ENCODE measurements around the gene PHF12. TPM values are rescaled to one million over a fixed set of nuclear protein-coding genes. Genes with fewer than 3 reads are reported as not detected.

PHF12 gene
- total RNA-seq, 1 donor from 2014 or later = 7.1 TPM

DNA sequence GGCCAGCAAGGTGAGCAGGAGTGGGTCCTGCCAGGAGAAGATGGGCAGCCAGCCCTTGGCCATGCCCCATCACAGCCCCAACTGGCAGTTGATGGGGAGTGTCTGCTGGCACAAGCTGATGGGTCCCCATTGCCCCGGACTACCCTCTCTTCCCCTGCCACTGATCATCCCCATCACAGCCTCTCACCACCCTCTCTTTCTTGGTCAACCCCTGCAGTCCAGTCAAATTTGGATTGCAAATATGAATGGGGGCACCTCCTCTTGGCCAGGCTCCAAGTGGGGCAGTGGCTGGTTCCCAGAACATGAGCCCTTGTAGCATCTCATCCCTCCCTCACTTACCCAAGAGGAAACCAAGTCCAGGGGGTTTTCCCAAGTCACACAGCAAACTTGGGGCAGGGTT is 37.2 kb upstream of the PHF12 start:
- no peak for TF ChIP-seq CTCF (IDR thresholded peaks at IDR 0.05; ENCODE audit: insufficient read depth, low read length, severe bottlenecking)
- no peaks in the 10 kb centered on the region for H3K36me3 ChIP-seq (ENCODE audit: control insufficient read depth, insufficient read depth, low read length)
- FAIRE-seq (no peak), DNase-seq (ENCODE audit: low read depth) (no peak)
- H3K4me3 ChIP-seq (ENCODE audit: low read depth, low read length) = no peak overlapping the region
- H3K27me3 ChIP-seq (ENCODE audit: control insufficient read depth, insufficient read depth, low read length) = peaks cover 19% of the 10 kb centered on the region

DNA sequence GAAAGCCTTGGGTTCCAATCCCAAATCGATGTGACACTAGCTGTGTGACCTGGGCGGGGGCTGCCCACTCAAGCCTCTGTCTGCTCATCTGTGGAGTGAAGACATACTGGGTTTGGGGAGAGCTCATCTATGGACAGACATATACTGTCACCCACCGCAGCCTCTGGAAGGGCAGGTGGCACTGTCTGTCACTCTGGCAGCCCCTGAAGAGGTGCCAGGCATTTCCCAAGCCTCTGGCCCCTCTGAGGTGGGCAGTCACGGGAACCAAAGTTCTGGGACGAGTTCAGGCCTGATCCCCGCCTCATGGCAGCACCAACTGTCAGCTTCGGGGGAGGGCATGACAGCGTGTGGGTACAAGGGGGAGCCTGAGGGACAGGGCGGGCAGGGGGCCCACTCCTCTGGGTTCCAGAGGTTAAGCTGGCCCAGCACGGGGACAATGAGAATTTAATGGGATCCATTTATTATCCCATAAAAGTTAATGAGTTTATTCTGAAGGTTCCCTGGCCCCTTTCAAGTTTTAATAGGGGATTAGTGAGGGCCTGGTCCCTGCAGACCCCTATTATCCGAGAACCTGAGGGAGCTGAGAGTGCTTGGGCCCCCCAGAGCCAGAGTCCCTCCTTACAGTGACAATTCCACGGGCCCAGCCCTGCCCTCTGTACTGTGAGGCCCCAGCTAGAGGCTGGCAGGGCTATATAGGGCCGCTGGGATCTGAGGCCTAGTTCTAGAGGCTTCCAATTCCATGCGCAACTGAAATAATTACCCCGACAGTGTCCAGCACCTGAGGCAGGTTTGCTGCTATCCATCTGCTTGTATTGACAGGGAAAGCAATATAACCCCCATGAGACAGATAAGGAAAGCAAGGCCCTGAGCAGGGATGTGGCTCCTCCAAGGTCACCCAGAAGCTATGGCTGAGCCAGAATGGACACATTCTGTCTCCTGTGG is 35.7 kb upstream of the PHF12 start:
- FAIRE-seq = no peak
- Histone ChIP-seq H3K27me3 (ENCODE audit: control insufficient read depth, insufficient read depth, low read length) (peaks cover 17% of the 10 kb centered on the region), H3K36me3 (ENCODE audit: control insufficient read depth, insufficient read depth, low read length) (no peaks in the 10 kb centered on the region), H3K4me3 (ENCODE audit: low read depth, low read length) (no peak overlapping the region)
- DNase-seq (ENCODE audit: low read depth) = no peak
- no peak for TF ChIP-seq CTCF (IDR thresholded peaks at IDR 0.05; ENCODE audit: insufficient read depth, low read length, severe bottlenecking)

DNA sequence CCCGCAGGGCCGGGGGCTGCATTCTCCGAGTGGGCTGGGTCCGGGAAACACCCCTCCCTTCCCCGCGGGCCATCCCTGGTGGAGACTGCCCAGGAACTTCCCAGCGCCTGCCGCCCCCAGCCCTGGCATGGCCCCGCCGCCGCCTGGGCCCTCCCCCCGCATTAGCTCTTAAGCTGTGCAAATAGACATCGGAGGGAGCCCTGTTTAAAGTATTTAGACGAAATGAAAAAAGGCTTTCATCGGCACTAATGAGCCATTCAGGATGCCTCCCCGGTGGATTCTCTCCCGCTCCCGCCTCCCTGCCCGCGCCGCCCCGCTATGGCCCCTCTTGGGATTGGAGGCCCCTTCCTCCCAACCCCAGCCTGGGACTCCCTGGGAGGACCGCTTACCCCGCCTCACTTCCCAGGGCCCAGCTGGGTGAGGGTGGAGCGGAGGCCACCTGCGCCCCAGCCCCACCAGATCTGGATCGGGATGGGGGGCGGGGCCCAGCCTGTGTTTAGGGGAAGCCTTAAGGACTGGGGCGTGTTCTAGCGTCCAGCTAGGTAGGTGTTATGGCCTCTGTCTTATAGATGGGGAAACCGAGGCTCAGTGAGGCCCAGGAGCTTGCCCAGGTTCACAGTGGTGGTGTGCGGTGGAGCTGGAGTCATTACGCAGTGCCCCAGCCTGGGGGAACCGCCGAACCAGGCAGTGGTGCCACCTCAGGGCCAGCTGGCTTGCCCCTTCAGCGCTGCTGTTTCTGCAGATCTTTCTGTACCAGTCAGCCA is 34.8 kb upstream of the PHF12 start:
- TF ChIP-seq CTCF (IDR thresholded peaks at IDR 0.05; ENCODE audit: insufficient read depth, low read length, severe bottlenecking) = no peak
- no peak overlapping the region for H3K4me3 ChIP-seq (ENCODE audit: low read depth, low read length)
- H3K36me3 ChIP-seq (ENCODE audit: control insufficient read depth, insufficient read depth, low read length) = no peaks in the 10 kb centered on the region
- peaks cover 17% of the 10 kb centered on the region for H3K27me3 ChIP-seq (ENCODE audit: control insufficient read depth, insufficient read depth, low read length)
- DNase-seq (ENCODE audit: low read depth) = no peak
- no peak for FAIRE-seq

- peaks cover 17% of the 10 kb centered on the region for H3K27me3 ChIP-seq (ENCODE audit: control insufficient read depth, insufficient read depth, low read length)
- FAIRE-seq (no peak), DNase-seq (ENCODE audit: low read depth) (no peak)
- TF ChIP-seq CTCF (IDR thresholded peaks at IDR 0.05; ENCODE audit: insufficient read depth, low read length, severe bottlenecking) = no peak
- H3K36me3 ChIP-seq (ENCODE audit: control insufficient read depth, insufficient read depth, low read length) = no peaks in the 10 kb centered on the region
- no peak overlapping the region for H3K4me3 ChIP-seq (ENCODE audit: low read depth, low read length)
These were observed 32.2 kb upstream of the PHF12 start for GRCh38 chr17:28983286-28984230.

- Histone ChIP-seq H3K27me3 (ENCODE audit: control insufficient read depth, insufficient read depth, low read length) (peaks cover 17% of the 10 kb centered on the region), H3K4me3 (ENCODE audit: low read depth, low read length) (no peak overlapping the region), H3K36me3 (ENCODE audit: control insufficient read depth, insufficient read depth, low read length) (no peaks in the 10 kb centered on the region)
- TF ChIP-seq CTCF (IDR thresholded peaks at IDR 0.05; ENCODE audit: insufficient read depth, low read length, severe bottlenecking) = no peak
- FAIRE-seq (no peak), DNase-seq (ENCODE audit: low read depth) (no peak)
These were observed 30.9 kb upstream of the PHF12 start for GRCh38 chr17:28982131-28982793.

Data from bronchial epithelial cell (primary cell).